Subcutaneous abdominal adipose tissue (tissue), 5 donors: Measurements from ENCODE around the gene SLC12A6.

Source experiments
- H3K27ac ChIP-seq: one replicate; pipeline ENCODE4 v1.7.0; 2013; ENCODE audit warnings: low read depth, mild to moderate bottlenecking, inconsistent platforms, low read length, moderate library complexity
- H3K27me3 ChIP-seq, 5 donors: one replicate each; pipeline ENCODE4 v1.7.0; 2013; ENCODE audit warnings: low read length in 5 of 5, inconsistent platforms in 1 of 5; ENCODE audit not compliant: control insufficient read depth in 5 of 5, insufficient read depth in 4 of 5
- H3K36me3 ChIP-seq, 5 donors: one replicate each; pipeline ENCODE4 v1.7.0; 2013; ENCODE audit warnings: low read length in 5 of 5; ENCODE audit not compliant: control insufficient read depth in 5 of 5, insufficient read depth in 5 of 5
- H3K4me1 ChIP-seq, 5 donors: one replicate each; pipeline ENCODE4 v1.7.0; 2013; ENCODE audit warnings: low read length in 5 of 5, mild to moderate bottlenecking in 3 of 5, moderate library complexity in 1 of 5; ENCODE audit not compliant: control insufficient read depth in 5 of 5, insufficient read depth in 5 of 5
- H3K4me3 ChIP-seq, 5 donors: one replicate each; pipeline ENCODE4 v1.7.0; 2013; ENCODE audit warnings: low read length in 5 of 5, low read depth in 1 of 5
- H3K9ac ChIP-seq, 5 donors: one replicate each; pipeline ENCODE4 v1.7.0; 2013; ENCODE audit warnings: low read length in 5 of 5, mild to moderate bottlenecking in 4 of 5, moderate library complexity in 3 of 5
- H3K9me3 ChIP-seq, 5 donors: one replicate each; pipeline ENCODE4 v1.7.0; 2013; ENCODE audit warnings: low read length in 5 of 5; ENCODE audit not compliant: control insufficient read depth in 5 of 5
- donor health status: healthy.
- donor health status: healthy.
- donor health status: healthy.
- donor health status: healthy.
- donor health status: healthy.

The SLC12A6 gene

DNA sequence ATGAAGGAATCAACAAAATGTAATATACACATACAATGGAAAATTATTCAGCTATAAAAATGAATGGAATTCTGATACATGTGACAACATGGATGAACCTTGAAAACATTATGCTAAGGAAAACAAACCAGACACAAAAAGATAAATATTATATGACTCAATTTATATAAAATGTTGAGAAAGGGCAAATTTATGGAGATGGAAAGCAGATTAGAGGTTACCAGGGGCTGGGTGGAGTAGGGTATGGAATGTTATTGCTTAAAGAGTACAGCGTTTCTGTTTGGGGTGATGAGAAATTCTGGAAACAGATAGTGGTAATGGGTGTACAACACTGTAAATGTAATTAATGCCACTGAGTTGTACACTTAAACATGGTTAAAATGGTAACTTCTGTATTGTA, 61.9 kb downstream of the SLC12A6 start:
- Histone ChIP-seq H3K9me3 (no peaks in the 10 kb centered on the region), H3K4me1 (no peaks in the 10 kb centered on the region), H3K36me3 (no peaks in the 10 kb centered on the region), H3K4me3 (no peak overlapping the region), H3K9ac (no peak overlapping the region), H3K27ac (no peak overlapping the region), H3K27me3 (no peaks in the 10 kb centered on the region)

DNA sequence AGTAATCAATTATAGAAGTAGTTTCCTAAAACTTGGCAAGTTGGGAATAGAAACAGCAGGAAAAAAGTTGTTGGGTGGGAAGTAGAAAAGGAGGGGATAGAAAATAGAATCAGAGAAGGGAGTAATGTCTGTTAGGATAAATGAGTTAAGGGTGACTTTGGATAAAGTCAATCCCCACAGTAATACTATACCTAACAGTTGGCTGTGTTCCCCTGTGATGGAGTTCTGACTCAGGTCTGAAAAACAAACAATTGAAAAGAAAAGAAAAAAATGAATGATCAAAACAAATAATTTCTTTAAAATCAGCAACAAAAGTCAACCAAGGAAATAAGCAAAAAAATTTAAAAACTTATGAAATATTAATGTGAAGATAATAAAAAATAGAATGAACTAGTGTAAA, 62.4 kb downstream of the SLC12A6 start:
- no peak overlapping the region for H3K4me3 ChIP-seq

DNA sequence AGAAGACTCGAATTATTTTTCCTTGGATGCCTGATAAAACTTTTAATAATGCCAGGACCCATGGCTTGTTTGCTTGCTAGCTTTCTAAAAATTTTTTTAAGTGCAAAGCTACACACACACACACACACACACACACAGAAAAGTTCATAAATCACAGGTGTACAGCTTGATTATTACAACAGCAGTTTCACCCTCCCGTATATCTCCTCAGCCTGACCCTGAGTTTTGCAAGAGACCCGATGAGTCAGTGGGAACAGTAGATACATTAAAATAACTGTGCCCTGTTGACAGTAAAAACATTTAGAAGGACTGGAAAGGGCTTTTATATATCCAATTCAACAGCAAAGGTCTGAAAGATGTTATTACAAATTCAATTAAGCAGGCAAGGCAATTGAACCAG, 66.1 kb downstream of the SLC12A6 start:
- Histone ChIP-seq H3K27ac (no peak overlapping the region), H3K9me3 (no peaks in the 10 kb centered on the region), H3K36me3 (no peaks in the 10 kb centered on the region), H3K4me3 (no peak overlapping the region), H3K27me3 (no peaks in the 10 kb centered on the region), H3K9ac (no peak overlapping the region), H3K4me1 (no peaks in the 10 kb centered on the region)

More for the DNA sequence above, 62.4 kb downstream of the SLC12A6 start:
- no peaks in the 10 kb centered on the region for H3K9me3 ChIP-seq
- no peaks in the 10 kb centered on the region for H3K4me1 ChIP-seq
- no peaks in the 10 kb centered on the region for H3K36me3 ChIP-seq
- H3K9ac ChIP-seq, result no peak overlapping the region
- no peaks in the 10 kb centered on the region for H3K27me3 ChIP-seq
- H3K27ac ChIP-seq, result no peak overlapping the region

DNA sequence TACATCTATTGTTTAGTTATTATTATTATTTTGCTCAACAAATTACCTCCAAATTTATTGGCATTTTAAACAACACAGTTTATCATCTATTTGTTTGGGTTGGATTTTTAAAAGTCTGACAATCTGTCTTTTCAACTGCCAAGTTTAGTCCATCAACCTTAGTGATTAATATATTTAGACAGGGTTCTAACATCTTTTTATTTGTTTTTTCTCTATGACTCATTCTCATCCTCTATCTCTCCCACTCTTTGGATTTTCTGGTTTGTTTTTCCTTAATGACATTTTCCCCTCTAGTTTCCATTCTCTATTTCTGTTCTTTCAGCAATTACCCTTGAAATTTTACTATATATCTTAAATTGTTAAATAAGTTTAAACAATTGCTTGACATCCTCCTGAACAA, 70.8 kb downstream of the SLC12A6 start:
- Histone ChIP-seq H3K4me1 (no peaks in the 10 kb centered on the region), H3K27ac (no peak overlapping the region), H3K9ac (no peak overlapping the region), H3K9me3 (no peaks in the 10 kb centered on the region), H3K36me3 (peaks cover 0 to 3% (median 0%) of the 10 kb centered on the region in 5 donors), H3K27me3 (no peaks in the 10 kb centered on the region), H3K4me3 (no peak overlapping the region)

DNA sequence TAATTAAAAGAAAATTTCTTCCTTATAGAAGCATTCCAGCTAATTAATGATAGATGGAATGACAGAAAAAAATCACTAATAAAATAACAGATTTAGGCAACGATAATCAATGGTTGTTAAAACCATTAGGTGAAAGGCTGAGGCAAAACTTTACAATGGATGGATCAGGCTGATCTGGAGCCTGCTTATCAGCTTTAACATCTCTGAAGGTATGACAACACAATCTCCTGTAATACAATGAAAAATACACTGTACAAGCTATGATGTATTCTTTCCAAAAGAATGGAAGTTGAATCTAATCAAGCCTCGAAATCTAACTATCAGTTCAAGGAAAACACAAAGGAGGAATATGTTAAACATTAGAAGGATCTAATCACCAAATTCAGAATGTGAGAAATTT, 73.5 kb downstream of the SLC12A6 start:
- Histone ChIP-seq H3K9ac (no peak overlapping the region), H3K36me3 (peaks cover 0 to 7% (median 3%) of the 10 kb centered on the region in 5 donors), H3K9me3 (no peaks in the 10 kb centered on the region), H3K4me3 (no peak overlapping the region), H3K27ac (no peak overlapping the region), H3K27me3 (no peaks in the 10 kb centered on the region), H3K4me1 (no peaks in the 10 kb centered on the region)

DNA sequence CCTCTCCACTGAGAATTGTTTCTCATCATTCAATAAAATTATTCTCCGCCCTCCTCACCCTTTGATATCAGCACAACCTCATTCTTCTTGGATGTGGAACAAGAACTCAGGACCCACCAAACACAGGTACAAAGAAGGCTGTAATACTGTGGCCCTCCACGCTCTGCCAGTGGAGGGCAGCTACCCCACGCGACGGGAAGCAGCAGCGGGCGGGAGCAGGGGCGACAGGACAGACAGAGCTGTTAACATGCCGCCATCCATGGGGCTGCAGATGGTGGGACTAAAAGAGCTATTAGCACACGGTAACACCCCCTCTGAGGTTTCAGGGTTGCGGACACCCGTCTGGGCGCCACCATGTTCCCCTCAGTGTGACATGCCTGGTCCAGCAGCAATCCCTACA, 75.2 kb downstream of the SLC12A6 start:
- H3K27me3 ChIP-seq, result no peaks in the 10 kb centered on the region
- no peak overlapping the region for H3K27ac ChIP-seq
- H3K36me3 ChIP-seq, result peaks cover 11 to 15% (median 12%) of the 10 kb centered on the region in 5 donors
- no peaks in the 10 kb centered on the region for H3K9me3 ChIP-seq
- no peaks in the 10 kb centered on the region for H3K4me1 ChIP-seq
- no peak overlapping the region for H3K9ac ChIP-seq
- H3K4me3 ChIP-seq, result no peak overlapping the region

DNA sequence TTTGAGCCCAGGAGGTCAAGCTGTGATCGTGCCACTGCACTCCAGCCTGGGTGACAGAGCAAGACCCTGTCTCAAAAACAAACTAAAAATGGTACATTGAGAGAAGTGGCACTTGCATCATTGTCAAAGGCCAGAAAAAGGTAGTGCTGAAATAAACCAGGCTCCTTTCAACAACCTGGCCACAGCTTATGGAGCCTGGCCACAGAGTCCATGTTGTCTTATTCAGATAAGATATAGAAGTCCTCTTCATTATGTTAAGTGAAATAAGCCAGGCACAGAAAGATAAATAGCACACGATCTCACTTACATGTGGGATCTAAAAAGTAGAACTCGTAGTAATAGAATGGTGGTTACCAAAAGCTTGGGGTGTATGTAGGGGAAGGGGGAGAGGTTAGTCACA, 78.0 kb downstream of the SLC12A6 start:
- no peaks in the 10 kb centered on the region for H3K27me3 ChIP-seq
- no peak overlapping the region for H3K4me3 ChIP-seq
- no peaks in the 10 kb centered on the region for H3K9me3 ChIP-seq
- H3K27ac ChIP-seq, result no peak overlapping the region
- no peak overlapping the region for H3K9ac ChIP-seq
- peaks cover 24 to 37% (median 31%) of the 10 kb centered on the region in 5 donors for H3K36me3 ChIP-seq
- no peaks in the 10 kb centered on the region for H3K4me1 ChIP-seq

DNA sequence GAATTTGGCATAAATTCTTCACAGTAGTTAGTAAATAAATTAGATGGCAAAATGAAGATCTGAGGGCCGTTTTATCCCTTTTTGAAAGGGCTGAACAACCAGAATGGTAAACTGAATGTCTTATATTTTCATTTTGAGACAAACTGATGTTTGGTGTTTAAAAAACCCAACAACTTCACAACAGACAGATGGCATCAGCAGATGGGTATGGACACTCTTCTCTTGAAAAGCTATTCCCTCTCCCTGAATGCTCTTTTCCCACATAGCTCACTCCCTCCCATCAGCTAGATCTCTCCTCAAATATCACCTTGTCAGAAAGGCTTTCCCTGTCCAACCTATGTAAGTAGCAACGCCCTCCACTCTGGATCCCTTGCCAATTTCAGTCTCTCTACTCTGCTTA, 79.4 kb downstream of the SLC12A6 start:
- no peaks in the 10 kb centered on the region for H3K9me3 ChIP-seq
- H3K27me3 ChIP-seq, result no peaks in the 10 kb centered on the region
- no peaks in the 10 kb centered on the region for H3K4me1 ChIP-seq
- no peak overlapping the region for H3K4me3 ChIP-seq
- no peak overlapping the region for H3K9ac ChIP-seq
- H3K27ac ChIP-seq, result no peak overlapping the region
- H3K36me3 ChIP-seq, result peaks cover 36 to 52% (median 43%) of the 10 kb centered on the region in 5 donors

DNA sequence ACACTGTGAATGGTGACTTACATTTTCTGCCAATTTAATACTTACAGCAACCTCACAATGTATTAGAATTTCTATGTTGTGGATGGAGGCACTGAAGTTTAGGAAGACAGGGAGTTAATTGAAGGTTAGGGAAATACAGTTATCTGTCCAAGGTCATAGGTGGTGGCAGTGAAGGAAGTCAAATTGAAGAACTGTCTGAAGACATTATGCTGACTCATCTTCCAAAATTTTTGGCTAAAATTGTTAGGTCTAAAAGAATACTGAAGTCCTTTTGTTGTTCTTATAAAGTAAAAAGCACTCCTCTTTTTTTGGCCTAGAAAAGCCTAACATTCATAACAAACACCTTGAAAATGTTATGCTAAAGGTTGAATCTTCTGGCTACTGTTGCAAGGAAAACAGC, 85.0 kb downstream of the SLC12A6 start:
- H3K27me3 ChIP-seq, result no peaks in the 10 kb centered on the region
- H3K36me3 ChIP-seq, result peaks cover 58 to 94% (median 69%) of the 10 kb centered on the region in 5 donors
- no peaks in the 10 kb centered on the region for H3K4me1 ChIP-seq
- no peak overlapping the region for H3K9ac ChIP-seq
- no peaks in the 10 kb centered on the region for H3K9me3 ChIP-seq
- no peak overlapping the region for H3K27ac ChIP-seq
- no peak overlapping the region for H3K4me3 ChIP-seq

DNA sequence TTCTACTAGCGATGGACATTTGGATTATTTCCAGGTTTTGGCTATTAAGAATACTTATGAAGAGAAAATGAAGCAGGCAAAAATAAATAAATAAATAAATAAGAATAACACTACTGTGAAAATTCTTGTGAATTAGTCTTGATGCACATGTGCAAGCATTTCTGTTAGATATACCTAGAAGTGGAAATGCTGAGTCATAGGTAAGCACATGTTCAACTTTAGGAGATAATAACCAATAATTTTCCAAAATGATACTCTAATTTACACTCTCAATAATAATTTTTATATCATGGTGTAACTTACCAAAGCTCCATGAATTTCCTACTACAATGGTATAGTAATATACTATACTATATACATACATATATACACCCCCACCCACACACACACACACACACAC, 89.4 kb downstream of the SLC12A6 start:
- no peaks in the 10 kb centered on the region for H3K9me3 ChIP-seq
- peaks cover 52 to 79% (median 61%) of the 10 kb centered on the region in 5 donors for H3K36me3 ChIP-seq
- H3K4me3 ChIP-seq, result no peak overlapping the region
- H3K27me3 ChIP-seq, result no peaks in the 10 kb centered on the region
- H3K4me1 ChIP-seq, result no peaks in the 10 kb centered on the region
- H3K27ac ChIP-seq, result no peak overlapping the region
- H3K9ac ChIP-seq, result no peak overlapping the region
